HG03457 (cell line): ENCODE measurements around the gene TAF1B.

ENCODE experiments used
- ATAC-seq: cut with Tn5 transposase; IDR thresholded peaks from one replicate; pipeline ENCODE4 v1.9.1; 2021; ENCODE audit warnings: moderate number of reproducible peaks; ENCODE audit not compliant: unreplicated experiment

The TAF1B gene

GRCh38 chr2:9961013-9961412 lies 117.7 kb downstream of the TAF1B start:
- ATAC-seq = no peak

GRCh38 chr2:9964334-9964980 lies 121.2 kb downstream of the TAF1B start:
- no peak for ATAC-seq

GRCh38 chr2:9965119-9965822 lies 122.0 kb downstream of the TAF1B start:
- ATAC-seq = no peak

- ATAC-seq = no peak
Measured at GRCh38 chr2:9966491-9967022, 123.3 kb downstream of the TAF1B start.

- no peak for ATAC-seq
Measured at GRCh38 chr2:9967053-9967775, 123.9 kb downstream of the TAF1B start.

GRCh38 chr2:9968553-9969497 lies 125.6 kb downstream of the TAF1B start:
- no peak for ATAC-seq

GRCh38 chr2:9970200-9971044 lies 127.1 kb downstream of the TAF1B start:
- ATAC-seq = no peak

- ATAC-seq = no peak
Measured at GRCh38 chr2:9971105-9971818, 128.0 kb downstream of the TAF1B start.

- ATAC-seq = no peak
Measured at GRCh38 chr2:9971890-9972289, 128.6 kb downstream of the TAF1B start.

- ATAC-seq = no peak
Measured at GRCh38 chr2:9972621-9973479, 129.6 kb downstream of the TAF1B start.

- no peak for ATAC-seq
Measured at GRCh38 chr2:9973690-9974089, 130.4 kb downstream of the TAF1B start.

- ATAC-seq = no peak
Measured at GRCh38 chr2:9974343-9974742, 131.1 kb downstream of the TAF1B start.

- ATAC-seq = no peak
Measured at GRCh38 chr2:9975328-9975727, 132.1 kb downstream of the TAF1B start.

- ATAC-seq = no peak
Measured at GRCh38 chr2:9975805-9976447, 132.7 kb downstream of the TAF1B start.

GRCh38 chr2:9979977-9980376 lies 136.7 kb downstream of the TAF1B start:
- ATAC-seq = no peak

- ATAC-seq = no peak
Measured at GRCh38 chr2:9980520-9980919, 137.2 kb downstream of the TAF1B start.

- ATAC-seq = no peak
Measured at GRCh38 chr2:9981655-9982054, 138.4 kb downstream of the TAF1B start.

GRCh38 chr2:9982248-9982647 lies 139.0 kb downstream of the TAF1B start:
- ATAC-seq = no peak
